GM18507 (cell line): ENCODE measurements around the gene MECP2.
"Not testable (repeated sequence)": the region's sequence is repeated elsewhere in the genome, so short reads cannot be mapped to it uniquely, and the experiment has no call there.

Source experiments
- DNase-seq: peaks from one replicate; pipeline ENCODE4 v3.0.0; 2011; ENCODE audit warnings: low read depth; ENCODE audit not compliant: insufficient read length; ENCODE audit errors: extremely low spot score
- FAIRE-seq: peaks from 2 replicates; lab custom pipeline; 2011; peaks lifted over from hg19 to GRCh38; lab: Jason Lieb, UNC

The MECP2 gene

DNA sequence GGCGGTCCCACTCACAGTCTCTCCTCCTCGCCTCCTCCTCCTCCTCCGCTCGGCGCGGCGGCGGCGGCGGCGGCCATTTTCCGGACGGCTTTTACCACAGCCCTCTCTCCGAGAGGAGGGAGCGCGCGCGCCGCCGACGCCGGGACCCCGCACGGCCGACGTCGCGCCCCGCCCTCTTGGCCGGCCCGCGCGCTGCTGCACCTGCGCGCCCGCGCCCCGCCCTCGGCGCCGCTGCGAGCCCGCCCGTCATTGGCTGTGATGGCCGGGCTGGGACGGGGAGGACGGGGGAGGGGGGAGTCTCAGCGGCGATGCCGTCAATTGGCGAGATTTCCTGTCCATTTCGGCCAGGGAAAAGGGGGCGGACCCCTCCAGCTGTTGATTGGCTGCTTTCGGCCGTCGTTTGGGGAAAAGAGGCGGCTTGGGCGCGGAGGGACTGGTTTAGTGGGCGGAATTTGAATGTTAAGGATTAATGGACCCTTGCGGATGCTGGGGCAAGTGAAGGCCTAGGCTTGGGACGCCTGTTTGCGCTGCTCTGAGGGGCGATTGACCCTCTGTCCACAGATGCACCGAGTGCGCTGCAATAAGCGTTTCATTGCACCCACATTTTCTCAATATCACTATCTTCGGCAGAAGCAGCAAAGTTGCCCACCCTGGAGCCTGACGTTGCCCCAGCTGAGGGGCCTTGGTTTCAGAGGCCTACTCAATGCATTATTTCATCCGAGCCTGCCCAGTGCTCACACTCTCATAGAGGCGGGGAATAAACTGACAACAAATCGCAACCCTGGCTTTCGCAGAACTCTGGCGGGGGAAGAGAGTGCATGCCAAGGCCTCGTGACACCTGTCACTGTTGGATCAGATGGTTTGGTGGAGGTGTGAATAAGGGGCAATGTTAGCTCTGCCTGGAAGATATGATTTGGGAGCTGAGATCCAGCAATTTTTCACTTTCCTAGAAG, at the start of gene MECP2:
TSS of gene MECP2 (minus strand) at position 129 of the 953 bp plus-strand sequence.
- FAIRE-seq (peak; percentile 91), DNase-seq (peak; percentile 79)

DNA sequence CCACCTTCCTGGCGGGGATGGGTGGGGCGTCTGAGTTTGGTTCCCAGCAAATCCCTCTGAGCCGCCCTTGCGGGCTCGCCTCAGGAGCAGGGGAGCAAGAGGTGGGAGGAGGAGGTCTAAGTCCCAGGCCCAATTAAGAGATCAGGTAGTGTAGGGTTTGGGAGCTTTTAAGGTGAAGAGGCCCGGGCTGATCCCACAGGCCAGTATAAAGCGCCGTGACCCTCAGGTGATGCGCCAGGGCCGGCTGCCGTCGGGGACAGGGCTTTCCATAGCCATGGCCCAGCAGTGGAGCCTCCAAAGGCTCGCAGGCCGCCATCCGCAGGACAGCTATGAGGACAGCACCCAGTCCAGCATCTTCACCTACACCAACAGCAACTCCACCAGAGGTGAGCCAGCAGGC, 46.5 kb upstream of the MECP2 start, which contains the start of gene OPN1LW:
TSS of gene OPN1LW (plus strand) at position 234 of the 400 bp plus-strand sequence. CDS start at position 275, 41 bp downstream.
- FAIRE-seq, DNase-seq: not testable (repeated sequence)

DNA sequence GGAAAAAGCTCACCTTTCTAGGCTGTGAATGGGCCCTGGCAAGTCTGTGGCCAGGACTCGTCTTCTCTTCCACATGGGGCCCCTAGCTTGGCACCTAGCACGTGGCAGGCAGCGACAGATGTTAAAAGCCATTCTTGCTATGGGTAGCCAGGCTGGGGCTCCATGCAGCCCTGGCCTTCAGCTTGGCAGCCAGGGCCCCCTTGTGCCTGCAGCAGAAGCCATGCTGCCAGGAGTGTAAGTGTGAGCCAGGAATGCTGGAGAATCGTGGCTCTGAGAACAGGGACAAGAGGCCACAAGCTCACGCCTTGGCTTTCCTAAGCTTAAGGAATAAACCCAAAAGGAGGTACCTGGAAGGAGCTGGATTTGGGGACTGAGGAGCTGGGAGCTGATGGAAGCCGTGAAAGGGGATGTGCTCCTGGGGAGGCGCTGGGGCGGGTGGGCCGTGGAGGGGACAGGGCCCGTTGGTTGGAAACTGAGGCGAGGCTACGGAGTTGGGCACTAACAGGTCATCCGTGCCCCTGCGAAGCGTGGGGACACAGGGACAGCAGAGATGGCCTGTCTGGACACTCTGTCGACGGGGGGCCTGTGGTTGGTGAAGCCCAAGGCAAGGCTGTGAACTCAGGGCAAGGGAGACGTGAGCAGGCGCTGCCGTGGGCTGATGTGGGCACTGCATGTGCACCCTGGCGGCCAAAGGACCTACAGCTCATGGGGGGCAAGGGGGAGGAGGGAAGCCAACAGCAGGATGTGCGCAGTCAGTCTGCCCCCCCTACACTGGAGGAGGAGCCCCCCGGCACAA, 45.6 kb upstream of the MECP2 start:
- DNase-seq (no peak), FAIRE-seq (no peak)

DNA sequence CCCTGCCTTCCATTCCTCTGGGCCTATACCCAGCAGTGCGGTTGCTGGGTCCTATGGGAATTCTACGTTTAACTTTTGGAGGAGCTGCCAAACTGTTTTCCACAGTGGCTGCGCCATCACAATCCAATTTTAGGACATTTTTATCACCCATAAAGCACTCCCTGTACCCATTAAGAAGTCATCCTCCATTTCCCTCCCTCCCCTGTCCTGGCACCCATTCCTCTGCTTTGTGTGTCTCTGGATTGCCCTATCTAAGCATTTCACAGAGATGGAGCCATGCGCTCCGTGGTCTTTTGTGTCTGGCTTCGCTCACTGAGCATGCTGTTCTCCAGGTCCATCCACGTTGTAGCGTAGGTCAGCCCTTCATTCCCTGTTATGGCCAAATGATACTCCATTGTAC, 44.9 kb upstream of the MECP2 start:
- DNase-seq (no peak), FAIRE-seq (no peak)

DNA sequence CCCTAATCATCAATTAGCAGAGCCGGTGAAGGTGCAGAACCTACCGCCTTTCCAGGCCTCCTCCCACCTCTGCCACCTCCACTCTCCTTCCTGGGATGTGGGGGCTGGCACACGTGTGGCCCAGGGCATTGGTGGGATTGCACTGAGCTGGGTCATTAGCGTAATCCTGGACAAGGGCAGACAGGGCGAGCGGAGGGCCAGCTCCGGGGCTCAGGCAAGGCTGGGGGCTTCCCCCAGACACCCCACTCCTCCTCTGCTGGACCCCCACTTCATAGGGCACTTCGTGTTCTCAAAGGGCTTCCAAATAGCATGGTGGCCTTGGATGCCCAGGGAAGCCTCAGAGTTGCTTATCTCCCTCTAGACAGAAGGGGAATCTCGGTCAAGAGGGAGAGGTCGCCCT, 43.2 kb upstream of the MECP2 start:
- no peak for DNase-seq
- no peak for FAIRE-seq

DNA sequence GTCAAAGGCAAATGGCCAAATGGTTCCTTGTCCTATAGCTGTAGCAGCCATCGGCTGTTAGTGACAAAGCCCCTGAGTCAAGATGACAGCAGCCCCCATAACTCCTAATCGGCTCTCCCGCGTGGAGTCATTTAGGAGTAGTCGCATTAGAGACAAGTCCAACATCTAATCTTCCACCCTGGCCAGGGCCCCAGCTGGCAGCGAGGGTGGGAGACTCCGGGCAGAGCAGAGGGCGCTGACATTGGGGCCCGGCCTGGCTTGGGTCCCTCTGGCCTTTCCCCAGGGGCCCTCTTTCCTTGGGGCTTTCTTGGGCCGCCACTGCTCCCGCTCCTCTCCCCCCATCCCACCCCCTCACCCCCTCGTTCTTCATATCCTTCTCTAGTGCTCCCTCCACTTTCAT, 42.7 kb upstream of the MECP2 start:
- DNase-seq (no peak), FAIRE-seq (no peak)

DNA sequence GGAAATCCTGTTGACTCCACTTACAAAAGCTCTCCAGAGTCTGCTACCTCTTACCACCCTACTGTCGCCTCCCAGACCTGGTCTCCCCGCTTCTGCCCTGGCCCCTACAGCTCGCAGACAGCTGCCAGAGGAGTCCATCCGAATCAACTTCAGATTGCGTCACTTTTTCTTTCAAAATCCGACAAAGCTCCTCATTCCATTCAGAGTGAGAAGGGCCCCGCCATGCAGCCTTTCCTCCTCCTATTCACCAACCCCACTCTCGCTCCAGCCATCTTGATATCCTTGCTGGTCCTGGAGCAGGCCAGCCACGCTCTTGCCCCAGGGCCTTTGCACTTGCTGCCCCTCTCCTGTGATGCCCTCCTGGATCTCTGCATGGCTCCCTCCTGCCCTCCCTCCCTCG, 41.3 kb upstream of the MECP2 start:
- DNase-seq (no peak), FAIRE-seq (no peak)

DNA sequence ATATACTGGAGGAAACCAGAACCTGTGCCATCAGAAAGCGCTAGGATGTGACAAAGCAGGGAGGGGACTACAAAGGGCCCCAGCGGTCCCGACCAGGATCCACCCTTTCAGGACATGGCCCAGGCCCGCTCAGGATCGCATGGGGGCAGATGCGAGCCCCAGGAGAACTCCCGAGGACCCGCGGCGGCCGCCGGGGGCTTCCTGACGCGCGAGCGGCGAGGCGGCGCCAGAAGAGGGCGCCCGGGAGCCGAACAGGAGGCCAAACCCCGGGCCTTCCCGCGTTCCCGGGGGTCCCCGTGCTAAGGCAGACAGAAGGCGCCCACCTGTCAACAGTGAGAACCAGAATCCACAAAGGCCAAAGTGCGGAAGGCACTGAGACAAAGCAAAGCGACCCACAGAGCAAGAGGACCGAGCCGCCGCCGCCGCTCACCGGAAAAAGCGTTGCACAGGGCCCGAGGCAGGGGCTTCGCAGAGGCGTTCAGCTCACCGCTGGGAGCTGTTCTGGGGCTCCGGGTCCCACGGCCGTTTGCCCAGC, 39.2 kb upstream of the MECP2 start:
- FAIRE-seq (no peak), DNase-seq (peak; percentile 26)

DNA sequence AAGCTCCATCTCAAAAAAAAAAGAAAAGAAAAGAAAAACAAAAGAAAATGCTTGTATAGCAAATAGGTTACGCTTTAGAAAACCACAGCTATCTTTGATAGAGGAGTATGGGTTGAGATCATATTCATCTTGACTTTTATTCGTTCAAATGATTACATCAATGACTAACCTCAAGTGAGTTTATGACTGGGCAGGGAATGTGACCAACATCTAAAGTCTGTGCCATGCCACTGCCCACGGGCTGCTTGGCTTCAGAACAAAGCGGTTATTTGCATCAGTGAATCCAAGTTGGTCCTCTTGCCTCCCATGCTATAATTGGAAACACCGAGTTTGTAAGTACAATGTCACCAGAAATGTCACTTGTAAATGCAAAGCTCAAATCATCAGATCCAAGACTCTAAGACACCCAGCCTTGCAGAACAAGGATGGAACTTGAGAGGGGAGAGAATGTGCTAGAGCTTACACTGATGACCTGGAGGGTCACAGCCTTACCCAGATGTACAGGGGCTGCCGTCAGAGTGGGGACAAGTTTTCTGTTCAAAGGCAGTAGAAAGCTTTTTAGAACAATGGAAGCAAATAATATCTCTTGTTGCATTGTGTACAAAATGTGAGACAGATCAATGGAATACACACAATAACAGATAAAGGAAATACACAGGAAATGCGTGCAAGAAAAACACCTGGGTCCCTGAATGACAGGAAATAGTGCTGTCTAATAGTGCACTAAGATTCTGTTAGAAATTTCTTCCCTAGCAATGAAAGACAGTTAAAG, 38.1 kb upstream of the MECP2 start:
- DNase-seq = no peak
- no peak for FAIRE-seq

DNA sequence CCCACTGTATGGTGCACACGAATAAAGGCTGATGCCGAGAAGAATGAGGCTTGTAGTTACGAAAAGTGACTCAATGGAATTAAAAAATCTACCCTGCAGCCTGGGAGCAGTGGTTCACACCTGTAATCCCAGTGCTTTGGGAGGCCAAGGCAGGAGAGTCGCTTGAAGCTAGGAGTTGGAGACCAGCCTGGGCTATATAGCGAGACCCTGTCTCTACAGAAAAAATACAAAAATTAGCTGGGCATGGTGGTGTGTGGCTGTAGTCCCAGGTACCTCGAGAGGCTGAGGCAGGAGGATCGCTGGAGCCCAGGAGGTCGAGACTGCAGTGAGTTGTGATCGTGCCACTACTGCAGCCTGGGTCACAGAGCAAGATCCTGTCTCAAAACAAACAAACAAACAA, 34.8 kb upstream of the MECP2 start:
- DNase-seq (no peak), FAIRE-seq (no peak)

DNA sequence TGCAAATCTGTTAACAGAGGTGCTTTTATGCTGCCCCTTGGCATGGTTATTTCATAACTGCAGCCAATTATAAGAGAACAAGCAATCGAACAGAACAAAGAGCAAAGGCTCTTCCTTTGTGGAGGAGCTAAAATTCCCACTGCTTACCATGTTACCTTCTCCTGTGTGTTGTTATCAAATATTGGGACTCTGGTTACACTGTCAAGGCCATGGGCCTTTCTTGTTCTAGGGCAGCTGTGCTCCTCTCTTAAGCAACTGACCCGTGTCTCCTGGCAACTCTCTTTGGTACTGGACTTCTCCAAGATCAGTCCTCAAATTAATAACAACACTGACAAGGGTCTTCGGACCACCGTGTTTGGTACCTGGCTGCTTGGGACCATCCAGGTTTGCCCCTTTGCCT, 34.4 kb upstream of the MECP2 start:
- FAIRE-seq (no peak), DNase-seq (no peak)

DNA sequence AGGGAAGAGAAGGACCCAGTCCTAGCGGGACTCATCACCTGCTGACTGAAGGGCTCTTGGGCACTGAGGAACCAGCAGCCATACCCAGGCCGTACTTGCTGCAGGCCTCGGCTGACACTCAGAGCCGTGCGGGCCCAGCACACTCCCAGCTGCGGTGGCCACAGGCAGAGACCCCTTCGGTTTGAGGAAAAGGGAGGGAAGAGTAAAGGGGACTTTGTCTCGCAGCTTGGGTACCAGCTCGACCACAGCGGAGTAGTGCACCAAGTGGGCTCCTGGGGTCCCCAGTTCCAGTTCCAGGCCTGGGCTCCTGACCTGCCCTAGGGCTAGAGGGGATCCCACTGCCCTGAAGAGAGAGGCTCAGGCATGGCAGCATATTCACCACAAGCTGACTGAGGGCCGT, 28.6 kb upstream of the MECP2 start:
- DNase-seq = no peak
- no peak for FAIRE-seq

DNA sequence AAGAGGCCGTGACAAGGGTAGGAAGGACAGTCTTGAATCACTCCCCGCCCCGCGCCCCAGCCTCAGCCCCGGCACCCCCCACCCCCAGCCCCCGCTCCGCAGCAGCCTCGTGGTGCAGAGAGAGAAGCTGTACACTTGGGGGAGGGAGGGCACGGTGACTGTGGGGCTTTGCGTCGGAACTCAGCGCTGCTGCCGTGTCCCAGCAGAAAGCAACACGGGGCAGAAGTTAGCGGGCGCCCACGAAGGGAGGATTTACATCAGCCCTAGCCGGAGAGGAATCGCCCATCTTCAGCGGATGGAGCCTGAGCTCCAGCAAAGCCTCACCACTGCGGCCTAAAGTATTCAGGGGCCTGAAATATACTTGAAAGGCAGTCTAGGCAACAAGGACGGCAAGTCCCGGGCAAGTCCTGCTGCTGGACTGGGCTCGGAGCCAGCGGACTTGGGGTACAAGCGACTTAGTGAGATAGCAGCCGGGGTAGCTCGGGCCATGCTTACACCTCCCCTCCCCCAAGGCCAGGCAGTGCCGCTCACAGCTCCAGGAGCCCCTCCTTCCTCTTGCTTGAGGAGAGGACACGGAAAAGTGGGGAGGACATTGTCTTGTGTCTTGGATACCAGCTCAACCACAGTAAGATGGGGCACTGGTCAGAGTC, 28.0 kb upstream of the MECP2 start:
- DNase-seq (no peak), FAIRE-seq (no peak)

DNA sequence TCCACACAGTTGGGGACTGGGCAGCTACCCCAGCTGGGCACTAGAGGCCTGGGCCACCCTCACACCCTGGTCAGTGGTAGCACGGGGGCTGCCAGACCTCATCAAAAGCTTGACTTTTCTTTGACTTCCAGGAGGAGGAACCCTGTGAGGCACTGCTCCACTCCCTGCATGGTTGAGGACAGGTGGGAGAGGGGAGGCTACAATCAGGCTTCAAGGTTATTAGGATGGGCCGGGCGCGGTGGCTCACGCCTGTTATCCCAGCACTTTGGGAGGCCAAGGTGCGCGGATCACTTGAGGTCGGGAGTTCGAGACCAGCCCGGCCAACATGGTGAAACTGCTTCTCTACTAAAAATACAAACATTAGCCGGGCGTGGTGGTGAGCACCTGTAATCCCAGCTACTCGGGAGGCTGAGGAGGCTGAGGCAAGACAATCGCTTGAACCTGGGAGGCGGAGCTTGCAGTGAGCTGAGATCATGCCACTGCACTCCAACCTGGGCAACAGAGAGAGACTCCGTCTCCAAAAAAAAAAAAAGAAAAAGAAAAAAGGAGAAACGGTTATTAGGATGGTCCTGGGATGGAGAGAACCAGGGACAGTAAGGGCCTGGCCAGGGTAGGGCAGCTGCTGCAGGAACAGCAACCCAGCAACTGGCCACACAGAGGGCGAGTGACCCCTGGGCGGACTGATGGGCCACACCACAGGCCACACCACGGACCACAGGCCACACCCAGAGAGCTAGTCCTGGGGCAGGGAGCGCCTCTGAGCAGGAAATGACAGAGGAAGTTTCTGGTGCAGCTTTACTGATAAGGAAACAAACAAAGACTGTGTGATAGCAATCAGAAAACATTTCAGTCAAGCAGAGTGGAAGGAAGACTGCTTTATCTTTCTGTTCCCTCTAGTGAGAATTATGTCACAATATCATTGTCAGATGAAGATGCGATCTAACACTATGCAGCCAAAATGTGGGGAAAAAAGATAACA, 26.0 kb upstream of the MECP2 start:
- FAIRE-seq = peak; percentile 89
- peak; percentile 15 for DNase-seq

DNA sequence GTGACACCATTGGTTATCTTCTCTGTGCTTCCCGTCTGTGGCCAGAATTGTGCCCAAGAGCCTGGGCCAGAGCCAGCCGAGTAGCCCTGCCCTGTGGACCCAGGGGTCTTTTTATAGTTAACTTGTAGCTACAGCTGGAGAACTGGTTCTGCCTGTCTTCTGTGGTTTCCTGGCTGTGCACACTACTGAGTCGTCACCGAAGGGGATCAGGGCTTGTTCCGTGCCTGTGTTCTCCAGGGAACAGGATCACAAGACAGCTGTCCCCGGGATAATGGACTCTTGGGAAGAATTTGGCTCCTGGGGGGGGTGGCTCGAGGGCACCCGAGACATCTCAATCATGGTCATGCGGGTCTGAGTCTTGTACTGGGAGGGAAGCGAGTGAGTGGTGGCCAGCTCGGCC, 24.4 kb upstream of the MECP2 start:
- DNase-seq = no peak
- no peak for FAIRE-seq

DNA sequence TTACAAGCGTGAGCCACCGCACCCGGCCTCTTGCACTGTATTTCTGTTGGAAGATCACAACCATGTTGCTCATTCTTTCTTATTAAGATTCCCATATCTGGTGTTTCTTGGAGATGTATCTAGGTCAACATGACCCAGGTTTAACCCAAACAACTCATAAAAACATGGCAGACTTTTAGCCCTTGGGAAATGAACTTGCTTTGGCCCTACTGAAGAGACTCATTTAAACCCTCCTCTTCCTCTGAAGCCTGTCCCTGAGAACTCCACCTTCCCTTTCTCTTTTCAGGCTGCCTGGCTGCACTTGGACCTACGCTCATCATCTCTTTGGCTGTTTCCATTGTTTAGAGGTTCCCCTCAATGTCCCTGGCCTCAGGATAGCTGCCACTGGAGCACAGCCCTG, 23.7 kb upstream of the MECP2 start:
- FAIRE-seq = no peak

DNA sequence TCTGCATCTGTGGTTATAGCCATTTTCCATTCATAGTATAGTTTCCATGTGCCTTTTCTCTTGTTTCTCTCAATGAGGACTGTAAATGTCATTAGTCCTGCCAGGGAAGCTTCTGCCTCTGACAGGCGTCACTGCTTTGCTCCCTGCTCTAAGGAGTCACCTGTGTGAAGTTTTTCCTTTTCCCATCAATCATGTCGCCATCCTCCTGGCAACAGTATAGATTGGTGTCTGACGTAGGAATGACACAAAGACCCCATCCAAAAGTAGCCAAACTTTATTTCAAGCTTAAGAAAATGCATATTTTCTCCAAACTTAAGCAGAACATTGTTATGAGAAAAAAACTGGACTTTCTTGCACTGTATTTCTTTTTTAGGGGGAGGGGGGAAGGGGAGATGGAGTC, 23.1 kb upstream of the MECP2 start:
- FAIRE-seq (no peak), DNase-seq (no peak)

More for the DNA sequence above, 23.7 kb upstream of the MECP2 start:
- DNase-seq = no peak

DNA sequence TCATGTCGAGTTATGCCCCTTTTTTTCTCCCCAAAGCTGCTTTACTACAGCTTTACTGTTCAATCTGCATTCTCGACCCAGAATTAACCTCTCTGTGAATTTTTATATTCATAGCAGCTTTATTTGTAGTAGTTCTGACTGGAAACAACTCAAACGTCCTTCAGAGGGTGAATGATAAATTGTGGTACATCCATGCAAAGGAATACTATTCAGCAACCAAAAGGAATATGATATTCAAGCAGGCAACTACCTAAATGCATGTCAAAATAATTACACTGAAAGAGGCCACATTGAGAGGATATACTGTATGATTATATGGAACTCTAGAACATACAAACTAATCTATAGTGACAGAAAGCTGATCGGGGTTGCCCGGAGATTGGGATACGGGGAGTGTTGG, 20.0 kb upstream of the MECP2 start:
- no peak for FAIRE-seq
- no peak for DNase-seq
